ENCODE results near the gene SLC39A2. TPM values are rescaled to one million over a fixed set of nuclear protein-coding genes. Genes with fewer than 3 reads are reported as not detected.
"Not testable (repeated sequence)": the region's sequence is repeated elsewhere in the genome, so short reads cannot be mapped to it uniquely, and the experiment has no call there.

SLC39A2 gene
- total RNA-seq, result 1 to 10 TPM in 1 of 2 donors, under 1 TPM in 1; 0.24 to 1.1 TPM
- long read RNA-seq, donor 1, result 0 reads
- long read RNA-seq, donor 2, partial matches to known transcripts, result 0 of 2 reads
- long read RNA-seq, donor 2, other reads (novel, unspliced or antisense), result 0 of 2 reads

- peak; percentile 93 for DNase-seq (ENCODE audit: low spot score)
- intact Hi-C loops (cut with DNase I), result no loop called here
These were observed at the start of gene SLC39A2 for GRCh38 chr14:20998674-20999366. TSS of gene SLC39A2 (plus strand) at chr14:20999293. CDS start at chr14:20999447, 154 bp downstream.

DNA sequence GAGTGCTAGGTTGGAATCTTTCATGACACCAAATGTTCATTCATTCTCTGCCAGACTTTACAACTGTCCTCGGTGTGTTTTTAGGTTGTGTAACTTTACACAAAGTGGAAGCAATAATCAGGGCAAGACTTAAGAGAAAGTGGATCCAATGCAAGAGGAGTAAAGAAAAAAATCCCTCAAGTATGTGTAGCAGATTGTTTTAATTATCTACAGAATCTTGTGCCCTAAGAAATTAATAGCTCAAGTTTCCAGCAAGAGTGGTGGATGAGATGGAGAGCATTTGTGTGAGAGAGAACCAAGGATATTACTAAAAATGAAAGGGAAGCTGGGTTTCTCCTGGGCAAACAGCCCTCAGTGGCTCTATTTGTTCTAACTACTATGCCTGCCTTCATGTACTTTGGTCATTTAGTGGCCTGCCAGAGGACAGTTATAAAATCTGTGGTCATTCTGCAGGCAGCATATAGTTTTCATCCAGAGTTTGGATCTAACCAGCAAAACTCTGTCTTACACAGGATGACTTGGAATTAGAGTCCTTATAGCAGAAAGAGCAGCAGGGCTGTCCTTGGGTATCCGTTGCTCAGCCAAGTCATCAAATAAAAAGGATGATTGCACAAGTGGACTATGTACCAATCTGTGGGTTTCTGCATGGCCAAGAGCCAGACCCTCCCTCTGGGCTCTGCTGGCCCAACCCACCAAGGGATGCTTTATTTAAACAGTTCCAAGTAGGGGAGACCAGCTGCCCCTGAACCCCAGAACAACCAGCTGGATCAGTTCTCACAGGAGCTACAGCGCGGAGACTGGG lies 44.2 kb upstream of the SLC39A2 start, which contains the start of gene RNASE2:
TSS of gene RNASE2 (plus strand) at position 752 of the 802 bp plus-strand sequence. CDS start 285 bp downstream, outside the sequence.
- intact Hi-C loops (cut with DNase I), result not testable (repeated sequence)
- peak; percentile 68 for DNase-seq (ENCODE audit: low spot score)

DNA sequence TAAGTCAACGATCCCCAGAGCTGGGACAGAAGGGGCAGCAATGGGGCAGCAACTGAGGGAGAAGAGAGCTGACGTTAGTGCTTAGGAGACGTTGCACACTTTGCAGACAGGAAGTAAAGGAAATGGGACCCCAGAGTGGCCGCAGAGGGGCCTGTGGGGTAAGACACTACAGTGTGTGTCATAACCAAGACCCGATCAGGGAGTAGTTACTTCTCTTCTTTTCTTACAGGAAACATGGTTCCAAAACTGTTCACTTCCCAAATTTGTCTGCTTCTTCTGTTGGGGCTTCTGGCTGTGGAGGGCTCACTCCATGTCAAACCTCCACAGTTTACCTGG lies 43.6 kb upstream of the SLC39A2 start:
- intact Hi-C loops (cut with DNase I), result not testable (repeated sequence)

GRCh38 chr14:20956376-20956976 lies 42.6 kb upstream of the SLC39A2 start:
- intact Hi-C loops (cut with DNase I), result no loop called here
- DNase-seq (ENCODE audit: low spot score), result no peak

More for the DNA sequence above, 43.6 kb upstream of the SLC39A2 start:
- DNase-seq (ENCODE audit: low spot score), result peak; percentile 74

GRCh38 chr14:20958946-20959345 lies 40.1 kb upstream of the SLC39A2 start:
- DNase-seq (ENCODE audit: low spot score); intact Hi-C loops (cut with DNase I): not testable (repeated sequence)

- no peak for DNase-seq (ENCODE audit: low spot score)
- intact Hi-C loops (cut with DNase I), result loop anchor here in 1 of 2 donors (10.0 kb wide), 1 partner anchor 515 kb away; the partner anchor contains the start of genes APEX1 and OSGEP
These were observed 29.8 kb upstream of the SLC39A2 start for GRCh38 chr14:20969336-20969735.

DNA sequence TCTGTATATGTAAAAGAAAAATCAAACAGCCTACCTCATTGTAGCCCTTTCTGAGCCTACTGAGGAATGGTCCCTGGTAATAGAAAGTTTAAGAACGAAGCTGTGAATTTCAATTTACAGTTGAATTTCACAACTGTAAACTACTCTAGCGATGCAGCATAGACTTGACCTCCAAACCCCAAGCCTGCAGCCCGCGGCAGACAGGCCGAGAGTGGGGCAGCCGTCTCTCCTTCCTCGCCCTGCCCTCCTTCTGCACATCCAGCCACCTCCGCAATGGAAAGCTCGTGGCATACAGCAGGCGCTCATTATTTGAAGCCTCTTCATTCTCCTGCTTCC lies 28.5 kb upstream of the SLC39A2 start:
- intact Hi-C loops (cut with DNase I), result loop anchor here (10.0 kb wide), 1 partner anchor 116 kb away; no protein-coding TSS in a partner anchor
- DNase-seq (ENCODE audit: low spot score), result no peak

GRCh38 chr14:20970983-20971704 lies 27.9 kb upstream of the SLC39A2 start:
- intact Hi-C loops (cut with DNase I), result loop anchor here (10.0 kb wide), 1 partner anchor 116 kb away; no protein-coding TSS in a partner anchor
- DNase-seq (ENCODE audit: low spot score), result peak; percentile 96

DNA sequence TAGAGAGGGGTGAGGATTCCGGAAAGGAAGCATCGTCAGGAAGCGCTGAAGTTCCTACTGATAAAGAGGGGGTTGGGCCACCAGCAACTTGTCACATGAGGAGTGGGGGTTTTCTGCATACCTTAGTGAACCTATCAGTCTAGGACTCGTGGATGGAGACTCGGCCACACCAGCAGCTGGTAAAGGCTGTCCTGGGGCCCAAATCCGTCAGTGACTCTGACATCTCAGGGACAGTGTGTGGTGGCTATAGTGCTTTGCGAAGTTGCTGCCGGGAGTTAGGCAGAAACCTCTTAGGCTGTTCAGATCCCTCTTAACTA lies 27.4 kb upstream of the SLC39A2 start:
- no peak for DNase-seq (ENCODE audit: low spot score)
- intact Hi-C loops (cut with DNase I), result loop anchor here (10.0 kb wide), 1 partner anchor 117 kb away; no protein-coding TSS in a partner anchor

DNA sequence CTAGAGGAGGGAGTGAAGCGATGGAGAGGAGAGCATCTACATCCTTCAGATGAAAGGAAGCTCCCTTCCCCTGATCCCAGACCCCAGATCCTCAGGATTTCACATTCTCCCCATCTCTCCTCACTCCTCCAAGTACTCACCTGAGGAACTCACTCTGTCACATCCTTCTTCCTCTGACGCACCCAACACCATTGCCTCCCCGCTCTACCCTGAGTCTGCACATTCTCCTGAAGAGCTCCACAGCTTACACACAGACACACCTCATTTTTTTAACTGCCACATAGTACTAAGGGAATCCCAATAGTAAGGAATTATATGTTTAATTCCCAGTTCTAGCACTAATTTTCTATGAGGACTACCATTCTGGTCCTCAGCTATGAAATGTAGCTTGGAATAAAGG lies 25.6 kb upstream of the SLC39A2 start:
- intact Hi-C loops (cut with DNase I), result loop anchor here (10.0 kb wide), 1 partner anchor 119 kb away; no protein-coding TSS in a partner anchor
- DNase-seq (ENCODE audit: low spot score), result no peak

- no peak for DNase-seq (ENCODE audit: low spot score)
- intact Hi-C loops (cut with DNase I), result loop anchor here (10.0 kb wide), 1 partner anchor 121 kb away; no protein-coding TSS in a partner anchor
These were observed 22.8 kb upstream of the SLC39A2 start for GRCh38 chr14:20976291-20976690.

- DNase-seq (ENCODE audit: low spot score), result no peak
- intact Hi-C loops (cut with DNase I), result loop anchor here (10.0 kb wide), 1 partner anchor 124 kb away; no protein-coding TSS in a partner anchor
These were observed 20.4 kb upstream of the SLC39A2 start for GRCh38 chr14:20978687-20979086.

DNA sequence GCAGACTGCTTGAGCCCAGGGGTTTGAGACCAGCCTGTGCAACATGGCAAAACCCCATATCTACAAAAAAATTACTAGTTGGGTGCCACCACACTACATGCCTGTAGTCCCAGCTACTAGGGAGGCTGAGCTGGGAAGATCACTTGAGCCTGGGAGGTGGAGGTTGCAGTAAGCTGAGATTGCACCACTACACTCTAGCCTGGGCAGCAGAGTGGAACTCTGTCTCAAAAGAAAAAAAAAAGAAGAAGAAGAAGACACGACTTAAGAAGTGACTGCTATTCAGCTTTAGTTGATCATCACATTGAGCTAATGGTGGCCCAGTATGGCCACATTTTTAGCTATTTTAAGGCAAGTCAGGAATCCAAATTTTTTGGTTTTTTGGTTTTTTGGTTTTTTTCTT lies 18.2 kb upstream of the SLC39A2 start:
- intact Hi-C loops (cut with DNase I), result no loop called here

DNA sequence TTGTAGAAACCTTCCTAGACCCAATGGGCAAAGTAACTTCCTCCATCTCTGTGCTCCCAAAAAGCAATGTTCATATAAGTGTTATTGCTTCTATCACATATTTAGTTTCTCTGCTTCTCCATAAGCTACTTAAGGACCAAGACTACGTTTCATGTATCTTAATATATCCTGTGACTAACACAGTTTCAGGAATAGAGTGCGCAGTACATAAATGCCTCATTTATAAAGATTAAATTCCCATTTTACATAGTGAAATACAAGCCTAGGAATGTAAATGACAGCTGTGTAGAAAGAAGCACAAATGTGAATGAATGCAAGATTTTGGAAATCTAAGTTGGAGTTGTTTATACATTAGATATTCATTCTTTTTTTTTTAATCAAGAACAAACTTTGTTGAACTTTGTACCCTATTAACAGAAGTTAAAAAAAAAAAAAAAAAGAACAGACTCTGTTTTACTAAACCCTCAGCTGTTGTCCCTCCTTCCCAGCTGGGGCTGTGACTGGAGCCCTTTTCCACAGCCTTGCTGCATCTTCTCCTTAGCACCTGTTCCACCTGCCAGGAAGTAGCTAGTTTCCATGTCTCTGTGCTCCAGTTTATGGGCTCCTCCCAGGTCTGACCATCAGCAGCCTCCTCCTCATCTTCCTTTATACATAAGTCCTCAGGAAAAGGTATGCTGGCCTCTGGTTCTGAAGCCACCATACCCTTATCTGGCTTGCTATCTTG lies 16.3 kb upstream of the SLC39A2 start:
- no peak for DNase-seq (ENCODE audit: low spot score)
- intact Hi-C loops (cut with DNase I), result no loop called here

More for the DNA sequence above, 18.2 kb upstream of the SLC39A2 start:
- no peak for DNase-seq (ENCODE audit: low spot score)

GRCh38 chr14:20985650-20986049 lies 13.4 kb upstream of the SLC39A2 start:
- intact Hi-C loops (cut with DNase I); DNase-seq (ENCODE audit: low spot score): not testable (repeated sequence)

DNA sequence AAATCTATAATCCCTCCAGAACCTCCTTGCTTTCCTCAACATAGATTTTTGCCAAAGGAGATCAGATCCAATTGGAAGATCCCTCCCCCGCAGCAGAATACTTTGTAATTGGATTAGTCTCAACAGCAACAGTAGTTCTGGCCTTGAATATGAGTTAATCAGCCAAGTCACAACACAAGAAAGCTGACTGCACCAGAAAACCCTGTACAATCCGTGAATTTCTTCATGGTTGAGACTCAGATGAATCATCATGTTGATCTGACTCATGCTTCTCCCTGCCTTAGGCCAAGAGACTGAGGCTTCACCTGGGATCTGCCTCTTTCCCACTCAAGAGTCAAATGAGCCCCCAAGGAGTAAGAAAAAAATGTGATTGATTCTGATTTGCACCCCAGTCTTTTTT lies 12.3 kb upstream of the SLC39A2 start:
- intact Hi-C loops (cut with DNase I), result no loop called here
- DNase-seq (ENCODE audit: low spot score), result no peak

DNA sequence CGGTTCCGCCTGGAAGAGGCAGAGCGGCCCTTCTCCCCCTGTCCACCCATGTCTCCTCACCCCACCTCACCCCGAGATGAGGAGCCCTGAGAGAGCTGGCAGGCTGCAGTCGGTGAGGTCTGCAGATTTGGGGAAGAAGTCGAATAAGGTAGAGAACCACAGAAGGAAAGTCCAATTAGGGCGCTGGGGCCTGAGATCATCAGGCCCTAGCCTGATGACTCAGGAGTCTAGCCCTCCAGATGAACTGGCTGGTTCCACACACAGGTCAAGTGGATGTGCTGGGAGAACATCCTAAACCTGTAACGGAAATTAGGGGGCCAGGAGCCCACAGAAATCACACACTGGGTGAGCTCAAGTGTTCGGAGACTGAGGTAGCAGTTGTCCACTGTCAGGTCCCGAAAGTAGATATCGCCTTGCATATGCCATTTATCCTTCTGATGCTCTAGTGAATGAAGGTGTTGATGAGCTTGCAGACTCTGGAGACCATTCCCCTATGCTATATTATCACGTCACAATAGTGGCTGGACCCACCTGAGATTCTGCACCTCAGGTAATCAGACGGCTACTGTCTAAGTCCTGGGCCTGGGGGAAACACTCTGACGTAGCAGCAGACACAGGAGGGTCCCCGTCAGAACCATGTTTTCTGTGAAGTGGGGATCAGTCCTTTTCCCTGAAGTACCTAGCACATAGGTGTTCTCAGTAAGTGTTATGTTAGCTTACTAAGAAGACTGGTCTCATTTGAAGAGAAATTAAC lies 10.2 kb upstream of the SLC39A2 start:
- no peak for DNase-seq (ENCODE audit: low spot score)
- intact Hi-C loops (cut with DNase I), result no loop called here

GRCh38 chr14:20989471-20989786 lies 9.7 kb upstream of the SLC39A2 start:
- intact Hi-C loops (cut with DNase I), result no loop called here
- DNase-seq (ENCODE audit: low spot score), result no peak

Measured in posterior vena cava (tissue), 2 donors.